HG02763 (cell line): Measurements from ENCODE around the gene KLHDC9.

Source experiments
- ATAC-seq: cut with Tn5 transposase; IDR thresholded peaks from one replicate; pipeline ENCODE4 v1.9.1; 2021; ENCODE audit warnings: mild to moderate bottlenecking, moderate library complexity; ENCODE audit not compliant: unreplicated experiment

Gene KLHDC9

GRCh38 chr1:161128591-161129420 lies 30.6 kb downstream of the KLHDC9 start:
- no peak for ATAC-seq

DNA sequence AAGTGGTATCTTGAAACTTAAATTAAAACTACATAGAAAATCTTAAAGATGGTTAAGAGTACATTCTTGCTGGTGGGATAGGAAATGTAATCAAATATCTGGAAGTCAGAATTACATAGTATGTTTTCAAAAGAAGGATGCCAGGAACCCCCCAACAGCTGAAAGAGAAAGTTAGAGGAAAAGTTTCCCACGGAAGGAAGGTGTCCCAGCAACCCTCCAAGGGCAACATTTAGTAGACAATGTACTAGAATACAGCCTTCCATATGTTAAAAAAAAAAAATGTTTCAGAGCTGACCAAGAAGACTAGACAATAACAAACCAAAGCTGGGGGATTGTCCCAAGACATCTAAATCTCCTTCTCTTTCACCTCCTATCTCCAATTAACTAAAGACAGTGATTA lies 32.1 kb downstream of the KLHDC9 start:
- no peak for ATAC-seq

- ATAC-seq: no peak
Observed at GRCh38 chr1:161131523-161132409, 33.6 kb downstream of the KLHDC9 start.

DNA sequence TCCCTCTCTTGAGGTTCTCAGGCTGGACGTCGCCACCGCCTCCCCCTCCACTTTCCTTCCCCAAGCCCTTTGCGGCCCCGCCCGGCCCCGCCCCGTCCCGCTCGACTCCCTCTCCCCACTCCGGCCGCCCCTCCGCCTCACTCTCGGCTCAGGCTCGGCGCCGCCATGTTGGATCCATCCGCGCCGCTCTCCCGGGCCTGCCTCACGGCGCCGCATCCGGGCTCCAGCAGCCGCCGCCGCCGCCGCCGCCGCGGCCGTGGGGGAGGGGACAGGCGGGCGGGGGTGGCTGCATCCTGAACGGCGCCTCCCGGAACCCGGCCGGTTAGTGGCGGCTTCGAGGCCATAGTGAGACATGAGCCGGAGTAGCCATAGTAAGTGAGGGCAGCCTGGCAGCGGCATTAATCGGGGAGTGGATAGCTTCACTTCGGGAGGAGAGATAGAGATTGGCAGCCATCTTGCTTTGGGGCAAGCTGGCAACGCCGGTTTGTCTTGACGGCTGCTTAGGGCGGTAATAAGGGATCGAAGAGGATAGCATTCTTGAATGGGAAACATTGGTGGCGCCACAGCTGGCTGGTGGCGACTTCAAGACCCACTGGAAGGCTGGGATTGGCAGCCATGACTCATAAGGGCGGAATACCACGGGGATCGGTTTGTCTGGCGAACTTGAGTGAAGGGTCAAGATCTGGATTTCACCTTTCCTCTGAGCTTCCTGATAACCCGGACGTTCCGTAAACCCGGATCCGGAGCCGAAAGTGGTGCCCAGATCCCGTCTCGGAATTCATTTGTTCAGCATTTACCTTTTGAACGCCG lies 34.5 kb downstream of the KLHDC9 start, which contains the start of gene DEDD:
Gene DEDD (minus strand): TSS at position 258 of the 810 bp plus-strand sequence. CDS start 8,205 bp downstream, outside the sequence.
- peak; percentile 93 for ATAC-seq

DNA sequence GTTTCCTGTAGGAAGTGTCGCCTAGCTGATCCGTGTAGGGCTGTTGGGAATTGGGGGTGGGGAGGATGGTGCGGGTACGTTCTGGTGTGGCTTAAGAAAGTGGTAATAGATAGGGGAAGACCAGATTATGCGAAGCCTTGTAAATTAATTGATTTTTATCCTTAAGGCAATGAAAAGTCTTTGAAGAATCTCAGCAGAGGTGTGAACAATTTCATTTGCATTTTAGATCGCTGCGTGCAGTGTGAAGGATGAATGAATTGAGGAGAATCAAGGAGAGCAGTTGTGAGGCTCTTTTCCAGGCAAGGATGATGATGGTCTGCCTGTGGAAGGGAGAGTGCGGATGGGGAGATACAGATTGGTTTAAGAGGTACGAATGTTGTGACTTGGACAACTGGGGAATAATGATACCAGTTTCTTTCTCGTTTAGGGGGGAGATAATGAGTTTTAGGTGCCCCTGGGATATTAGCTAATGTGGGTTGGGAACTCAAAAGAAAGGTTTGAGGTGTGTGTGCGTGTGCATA lies 35.1 kb downstream of the KLHDC9 start:
- ATAC-seq: no peak

- no peak for ATAC-seq
Observed at GRCh38 chr1:161137881-161138280, 39.7 kb downstream of the KLHDC9 start.

DNA sequence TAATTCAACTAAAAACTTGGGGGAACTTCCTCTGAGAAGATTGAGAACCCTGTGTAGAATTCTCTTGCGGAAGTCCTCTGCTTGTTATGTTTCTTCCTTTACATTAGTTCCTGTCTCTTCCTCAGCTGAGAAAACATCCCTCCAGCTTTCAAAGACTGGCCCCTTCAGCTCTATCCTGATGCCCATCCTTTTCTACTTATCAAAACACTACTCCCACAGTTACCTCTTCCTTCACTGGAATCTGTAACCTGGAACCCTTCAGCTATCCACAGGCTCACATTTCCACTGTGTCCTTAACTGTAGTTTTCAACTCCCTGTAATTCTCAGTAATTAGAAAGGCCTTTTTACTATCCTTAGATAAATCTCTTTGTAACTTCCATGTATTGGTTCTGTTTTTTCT lies 40.3 kb downstream of the KLHDC9 start:
- ATAC-seq: no peak

DNA sequence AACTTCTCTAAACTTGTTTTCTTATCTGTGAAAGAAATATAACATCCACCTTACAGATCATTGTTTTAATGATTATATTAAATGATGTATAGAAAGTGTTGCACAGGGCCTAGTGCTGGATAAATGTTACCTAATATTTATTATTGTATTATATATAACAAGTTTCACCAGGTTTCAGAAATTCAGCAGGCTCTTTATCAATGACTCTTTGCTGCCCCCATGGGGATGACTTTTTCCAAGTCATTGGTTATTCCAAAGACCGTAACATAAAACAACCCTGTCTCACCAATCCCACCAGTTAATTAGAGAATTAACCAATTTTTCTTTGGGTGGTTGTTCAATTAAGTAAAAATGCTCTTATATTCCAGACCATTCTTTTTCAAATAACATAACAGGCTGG lies 41.6 kb downstream of the KLHDC9 start:
- no peak for ATAC-seq

DNA sequence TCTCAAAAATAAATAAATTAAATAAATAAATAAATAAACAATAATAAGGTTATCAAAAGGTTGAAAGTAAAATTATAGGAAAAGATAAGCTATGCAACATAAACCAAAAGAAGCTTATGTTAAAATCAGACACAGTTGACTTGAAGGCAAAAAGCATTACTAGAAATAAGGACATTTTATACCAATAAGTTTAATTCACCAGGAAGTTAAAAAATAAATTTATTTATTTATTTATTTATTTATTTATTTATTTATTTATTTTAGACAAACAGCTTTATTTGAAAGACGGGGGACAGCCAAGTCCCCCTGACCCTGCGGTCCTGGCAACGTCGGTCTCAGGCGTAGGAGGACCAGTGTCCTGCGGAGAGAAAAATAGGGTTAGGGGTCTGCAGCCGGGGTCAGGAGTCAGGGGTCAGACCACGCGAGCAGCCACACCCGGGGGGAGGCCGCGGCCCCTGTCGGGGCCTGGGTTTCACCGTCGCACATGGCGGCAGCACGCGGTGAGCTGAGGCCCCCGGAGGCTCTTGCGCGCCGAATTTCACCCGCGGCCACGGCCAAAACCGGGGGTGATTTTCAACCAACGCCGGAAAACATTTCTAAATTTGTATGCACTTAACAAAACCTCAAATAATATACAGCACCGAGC lies 42.7 kb downstream of the KLHDC9 start:
- no peak for ATAC-seq

DNA sequence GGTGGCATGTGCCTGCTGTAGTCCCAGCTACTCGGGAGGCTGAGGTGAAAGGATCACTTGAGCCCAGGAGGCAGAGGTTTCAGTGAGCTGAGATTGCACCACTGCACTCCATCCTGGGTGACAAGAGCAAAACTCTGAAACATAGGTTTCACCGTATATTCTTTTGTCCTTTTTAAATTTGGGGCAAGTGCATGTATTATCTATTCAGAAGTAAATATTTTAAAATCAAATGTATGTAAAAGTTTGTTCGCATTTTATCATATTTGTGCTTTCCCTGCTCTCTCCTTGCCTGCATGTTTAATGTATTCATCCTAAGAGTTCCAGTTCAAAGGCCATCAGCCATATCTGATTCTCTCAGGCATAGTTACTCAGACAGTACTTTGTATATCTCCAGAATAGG lies 47.7 kb downstream of the KLHDC9 start:
- ATAC-seq: no peak
